A549 (cell line): Measurements from ENCODE around the gene IL17B. TPM values are rescaled to one million over a fixed set of nuclear protein-coding genes. Genes with fewer than 3 reads are reported as not detected.

Experiments
- ATAC-seq, 2 experiments: fragments of 200-7000 bp in 1 of 2; fragments of >200 bp in 1 of 2; cut with Nextera tagmentation in 1 of 2; cut with Tn5 transposase in 1 of 2; 3 replicates each; pipeline versions ENCODE4 v1.8.0 to v1.9.1; 2018 to 2020; ENCODE audit warnings: mild to moderate bottlenecking in 1 of 2, moderate library complexity in 1 of 2
- CTCF ChIA-PET: fragments of 300-600 bp; sonication (Branson Sonifier 250); formaldehyde crosslinking; extraction: SDS; loops from one replicate; lab custom pipeline; 2021; ENCODE audit warnings: antibody characterized with exemption, inconsistent platforms; lab: Yijun Ruan, JAX
- POLR2A ChIA-PET: fragments of 350-600 bp; formaldehyde crosslinking; extraction: SDS; loops from one replicate; lab custom pipeline; 2021; ENCODE audit warnings: antibody characterized with exemption, inconsistent platforms; lab: Yijun Ruan, JAX
- DNase-seq, 2 experiments: peaks; one replicate each; pipeline versions ENCODE4 v3.0.0 to v3.0.0-alpha.2; 2011 to 2016; ENCODE audit warnings: low read depth in 1 of 2, low spot score in 1 of 2
- FAIRE-seq: peaks from 2 replicates; lab custom pipeline; 2011; peaks lifted over from hg19 to GRCh38; lab: Jason Lieb, UNC
- H3K27ac ChIP-seq, 2 experiments: fragments of >200 bp; sonication (Bioruptor Twin); formaldehyde crosslinking; 3 replicates each; pipeline ENCODE4 v1.5.1; 2016 to 2017
- H3K4me1 ChIP-seq: fragments of >200 bp; sonication (Bioruptor Twin); formaldehyde crosslinking; 3 replicates; pipeline ENCODE4 v1.6.1; 2016
- H3K4me2 ChIP-seq: fragments of >200 bp; sonication (Bioruptor Twin); formaldehyde crosslinking; 3 replicates; pipeline ENCODE4 v1.6.1; 2016
- H3K4me3 ChIP-seq: fragments of >200 bp; sonication (Bioruptor Twin); formaldehyde crosslinking; 3 replicates; pipeline ENCODE4 v1.5.1; 2016
- H3K9me3 ChIP-seq: fragments of >200 bp; sonication (Bioruptor Twin); formaldehyde crosslinking; 3 replicates; pipeline ENCODE4 v1.6.1; 2016
- ATOH8 ChIP-seq: fragments of 250-450 bp; sonication (Bioruptor Pico); IDR thresholded peaks from 2 replicates; pipeline ENCODE4 v1.5.0; 2020; ENCODE audit warnings: low read depth, mild to moderate bottlenecking, moderate library complexity
- BHLHE40 ChIP-seq: IDR thresholded peaks from 2 replicates; pipeline ENCODE4 v1.6.1; 2012; ENCODE audit warnings: low read depth, low read length, inconsistent platforms
- CBX2 ChIP-seq: fragments of 200-600 bp; sonication (generic); IDR thresholded peaks from 2 replicates; pipeline ENCODE4 v1.6.1; 2016; ENCODE audit warnings: low read depth, mild to moderate bottlenecking, borderline replicate concordance
- CEBPB ChIP-seq, 2 experiments: fragments of >200 bp in 1 of 2; sonication (Bioruptor Twin) in 1 of 2; formaldehyde crosslinking in 1 of 2; IDR thresholded peaks; 2 replicates each; pipeline ENCODE4 v1.6.1; 2012 to 2016
- CHD4 ChIP-seq: fragments of 200-600 bp; sonication (generic); IDR thresholded peaks from 2 replicates; pipeline ENCODE4 v1.6.1; 2016; ENCODE audit warnings: antibody characterized with exemption, mild to moderate bottlenecking, borderline replicate concordance
- CTCF ChIP-seq: fragments of >200 bp; sonication (Bioruptor Twin); formaldehyde crosslinking; IDR thresholded peaks from 3 replicates; pipeline ENCODE4 v1.5.1; 2016
- EHF ChIP-seq: fragments of 250-450 bp; sonication (Bioruptor Pico); IDR thresholded peaks from 2 replicates; pipeline ENCODE4 v1.5.0; 2020; ENCODE audit warnings: mild to moderate bottlenecking
- ELK1 ChIP-seq: fragments of 150-350 bp; IDR thresholded peaks from 2 replicates; pipeline ENCODE4 v1.6.1; 2014; ENCODE audit warnings: low read depth, mild to moderate bottlenecking, low read length
- EP300 ChIP-seq, 2 experiments: fragments of >200 bp; sonication (Bioruptor Twin); formaldehyde crosslinking; IDR thresholded peaks; 2 replicates in 1 of 2; 3 replicates in 1 of 2; pipeline ENCODE4 v1.6.1; 2016 to 2017
- FOSB ChIP-seq: fragments of 250-450 bp; sonication (Bioruptor Pico); IDR thresholded peaks from 2 replicates; pipeline ENCODE4 v1.5.0; 2020; ENCODE audit warnings: mild to moderate bottlenecking, moderate library complexity
- FOXS1 ChIP-seq: fragments of 250-450 bp; sonication (Bioruptor Pico); IDR thresholded peaks from 2 replicates; pipeline ENCODE4 v1.5.0; 2020; ENCODE audit warnings: mild to moderate bottlenecking, moderate library complexity
- HDAC2 ChIP-seq: fragments of 200-600 bp; sonication (generic); IDR thresholded peaks from 2 replicates; pipeline ENCODE4 v1.6.1; 2016
- HEYL ChIP-seq: fragments of 250-450 bp; sonication (Bioruptor Pico); IDR thresholded peaks from 2 replicates; pipeline ENCODE4 v1.8.0; 2021; ENCODE audit warnings: mild to moderate bottlenecking, moderate library complexity
- HOXA7 ChIP-seq: fragments of 250-450 bp; sonication (Bioruptor Pico); IDR thresholded peaks from 2 replicates; pipeline ENCODE4 v1.5.0; 2020; ENCODE audit warnings: mild to moderate bottlenecking, moderate library complexity
- HOXB13 ChIP-seq: fragments of 250-450 bp; sonication (Bioruptor Pico); IDR thresholded peaks from 2 replicates; pipeline ENCODE4 v1.5.0; 2020; ENCODE audit warnings: low read depth, mild to moderate bottlenecking, moderate library complexity
- JUN ChIP-seq, 2 experiments: fragments of >200 bp; sonication (Bioruptor Twin); formaldehyde crosslinking; IDR thresholded peaks; 2 replicates in 1 of 2; 3 replicates in 1 of 2; pipeline ENCODE4 v1.6.1; 2016 to 2017
- KDM1A ChIP-seq: fragments of 200-600 bp; sonication (generic); IDR thresholded peaks from 2 replicates; pipeline ENCODE4 v1.6.1; 2016; ENCODE audit warnings: low read depth, mild to moderate bottlenecking
- MAFK ChIP-seq: fragments of 450-650 bp; IDR thresholded peaks from 2 replicates; pipeline ENCODE4 v1.6.1; 2014; ENCODE audit not compliant: partially characterized antibody
- MAX ChIP-seq: IDR thresholded peaks from 2 replicates; pipeline ENCODE4 v1.6.1; 2012
- NFE2L2 ChIP-seq: fragments of 150-350 bp; conservative IDR thresholded peaks from 2 replicates; pipeline ENCODE4 v1.6.1; 2014; ENCODE audit warnings: low read length
- NPAS2 ChIP-seq: fragments of 250-450 bp; sonication (Bioruptor Pico); IDR thresholded peaks from 2 replicates; pipeline ENCODE4 v1.8.0; 2022; ENCODE audit warnings: mild to moderate bottlenecking, moderate library complexity, borderline replicate concordance
- POLR2A ChIP-seq: IDR thresholded peaks from 2 replicates; pipeline ENCODE4 v1.6.1; 2012; ENCODE audit warnings: mild to moderate bottlenecking, low read length
- RAD21 ChIP-seq, 2 experiments: fragments of >200 bp in 1 of 2; sonication (Bioruptor Twin) in 1 of 2; formaldehyde crosslinking in 1 of 2; IDR thresholded peaks in 1 of 2; conservative IDR thresholded peaks in 1 of 2; 2 replicates in 1 of 2; 3 replicates in 1 of 2; pipeline ENCODE4 v1.6.1; 2012 to 2018; ENCODE audit warnings: inconsistent platforms in 1 of 2
- RFX5 ChIP-seq: fragments of 450-650 bp; IDR thresholded peaks from 2 replicates; pipeline ENCODE4 v1.7.1; 2014; ENCODE audit warnings: antibody characterized with exemption, mild to moderate bottlenecking, moderate library complexity
- SREBF2 ChIP-seq: fragments of 450-650 bp; IDR thresholded peaks from 2 replicates; pipeline ENCODE4 v1.6.1; 2014; ENCODE audit warnings: mild to moderate bottlenecking, moderate library complexity
- ZC3H11A ChIP-seq: fragments of 450-650 bp; IDR thresholded peaks from 2 replicates; pipeline ENCODE4 v1.6.1; 2014; ENCODE audit warnings: antibody characterized with exemption, mild to moderate bottlenecking
- ZFP36 ChIP-seq: fragments of 450-650 bp; IDR thresholded peaks from 2 replicates; pipeline ENCODE4 v1.6.1; 2014; ENCODE audit warnings: borderline replicate concordance; ENCODE audit not compliant: partially characterized antibody
- ZSCAN20 ChIP-seq: fragments of 250-450 bp; sonication (Bioruptor Pico); IDR thresholded peaks from 2 replicates; pipeline ENCODE4 v1.8.0; 2022; ENCODE audit warnings: mild to moderate bottlenecking, moderate library complexity
- WGBS: methylation state at CpG from one replicate; pipeline ENCODE4 v1.1.6; 2017; ENCODE audit errors: missing lambda C conversion rate; 5-methylcytosine and 5-hydroxymethylcytosine counted together
- polyA plus RNA-seq, 4 experiments: library from polyadenylated mRNA; depleted of rRNA in 3 of 4; stranded (reverse); fragments of >200 nt; fragmentation: RNase III in 1 of 4; extraction: RNeasy Plus Mini Kit Qiagen cat#74134 plus additional on column Dnase treatment in 1 of 4; gene quantifications; 2 replicates in 3 of 4; 3 replicates in 1 of 4; pipeline ENCODE4 v1.2.3, GENCODE V29; 2011 to 2017

The IL17B gene
- polyA plus RNA-seq, 2 of the 4 experiments (the other 2 are of a cell fraction), result 0.23 TPM; not detected in 1

- no peak for TF ChIP-seq ELK1
- no peak for TF ChIP-seq ZSCAN20 (CRISPR knock-in tag)
- no peak for TF ChIP-seq CHD4
- TF ChIP-seq, all 56 proteins: peak for 3
Measured at GRCh38 chr5:149367249-149367971, 11.7 kb downstream of the IL17B start (continued).

GRCh38 chr5:149366169-149366729 is 12.8 kb downstream of the IL17B start:
- no peak overlapping the region for H3K4me2 ChIP-seq
- DNase-seq (no peak), ATAC-seq (no peak), FAIRE-seq (no peak)
- POLR2A ChIA-PET, result interaction anchor here (1.1 kb wide), 1 partner anchor 21 kb away, joined by 4 read pairs; the partner anchor contains the start of gene GRPEL2
- no peaks in the 10 kb centered on the region for H3K9me3 ChIP-seq
- CTCF ChIA-PET, result interaction anchor here (0.7 to 44.9 kb wide), 17 partner anchors 10 to 251 kb away, joined by 3 to 1709 read pairs (median 8); partner anchors contain the start of genes ABLIM3, CSNK1A1, GRPEL2 and IL17B
- no peak for TF ChIP-seq HOXA7 (CRISPR knock-in tag)
- TF ChIP-seq JUN (IDR thresholded peaks at IDR 0.05), result no peak
- TF ChIP-seq CHD4, result no peak
- TF ChIP-seq SREBF2, result no peak
- no peak for TF ChIP-seq HOXB13
- TF ChIP-seq ATOH8, result no peak
- TF ChIP-seq CTCF, result no peak
- no peak for TF ChIP-seq CBX2
- no peak for TF ChIP-seq ZSCAN20 (CRISPR knock-in tag)
- TF ChIP-seq FOSB (CRISPR knock-in tag), result no peak
- no peak for TF ChIP-seq ZC3H11A
- TF ChIP-seq ZFP36, result no peak
- TF ChIP-seq EHF (CRISPR knock-in tag), result no peak
- no peak for TF ChIP-seq POLR2A
- no peak for TF ChIP-seq RFX5
- H3K4me1 ChIP-seq, result peaks cover 4% of the 10 kb centered on the region; the same call in 1 of the 3 replicates
- H3K27ac ChIP-seq, result no peak overlapping the region
- H3K4me3 ChIP-seq, result no peak overlapping the region
- WGBS, result 100% methylated on average over 1 of the region's 1 CpG

GRCh38 chr5:149365418-149365817 is 13.7 kb downstream of the IL17B start:
- ChIA-PET CTCF (interaction anchor here (0.9 to 44.9 kb wide), 12 partner anchors 10 to 252 kb away, joined by 3 to 1709 read pairs (median 20); partner anchors contain the start of genes ABLIM3, CSNK1A1 and IL17B), POLR2A (interaction anchor here (1.1 kb wide), 1 partner anchor 20 kb away, joined by 4 read pairs; the partner anchor contains the start of gene GRPEL2)
- FAIRE-seq, result no peak
- no peak overlapping the region for H3K4me2 ChIP-seq
- no peak for ATAC-seq
- H3K4me3 ChIP-seq, result no peak overlapping the region
- DNase-seq, result no peak
- no peaks in the 10 kb centered on the region for H3K9me3 ChIP-seq
- no peak overlapping the region for H3K27ac ChIP-seq
- WGBS, result 80% methylated on average over 6 of the region's 6 CpGs
- H3K4me1 ChIP-seq, result peaks cover 4% of the 10 kb centered on the region; the same call in 1 of the 3 replicates
- no peak for TF ChIP-seq HOXA7 (CRISPR knock-in tag)
- TF ChIP-seq HDAC2, result no peak
- no peak for TF ChIP-seq MAX
- no peak for TF ChIP-seq CTCF
- TF ChIP-seq NFE2L2, result no peak
- TF ChIP-seq KDM1A, result no peak
- no peak for TF ChIP-seq HEYL
- TF ChIP-seq BHLHE40, result no peak
- no peak for TF ChIP-seq CEBPB (IDR thresholded peaks at IDR 0.05)
- TF ChIP-seq RAD21 (conservative IDR thresholded peaks at IDR 0.05 in 1 of 2, IDR thresholded peaks at IDR 0.05 in 1 of 2), result no peak
- TF ChIP-seq EP300 (IDR thresholded peaks at IDR 0.05), result no peak
- no peak for TF ChIP-seq NPAS2
- TF ChIP-seq MAFK, result no peak
- no peak for TF ChIP-seq FOXS1 (CRISPR knock-in tag)
- no peak for TF ChIP-seq CBX2
